Daoy (cell line): Measurements from ENCODE around the gene XIRP1. TPM values are rescaled to one million over a fixed set of nuclear protein-coding genes. Genes with fewer than 3 reads are reported as not detected.
"Not testable (repeated sequence)": the region's sequence is repeated elsewhere in the genome, so short reads cannot be mapped to it uniquely, and the experiment has no call there.

ENCODE experiments used
- DNase-seq: peaks from one replicate; pipeline ENCODE4 v3.0.0-alpha.2; 2015; ENCODE audit warnings: low read depth
- total RNA-seq: library from RNA; depleted of rRNA; stranded (reverse); fragments of >200 nt; shearing (Covaris generic); gene quantifications from 2 replicates; pipeline ENCODE4 v1.2.3, GENCODE V29; 2014; rRNA removed

XIRP1 gene, protein sequence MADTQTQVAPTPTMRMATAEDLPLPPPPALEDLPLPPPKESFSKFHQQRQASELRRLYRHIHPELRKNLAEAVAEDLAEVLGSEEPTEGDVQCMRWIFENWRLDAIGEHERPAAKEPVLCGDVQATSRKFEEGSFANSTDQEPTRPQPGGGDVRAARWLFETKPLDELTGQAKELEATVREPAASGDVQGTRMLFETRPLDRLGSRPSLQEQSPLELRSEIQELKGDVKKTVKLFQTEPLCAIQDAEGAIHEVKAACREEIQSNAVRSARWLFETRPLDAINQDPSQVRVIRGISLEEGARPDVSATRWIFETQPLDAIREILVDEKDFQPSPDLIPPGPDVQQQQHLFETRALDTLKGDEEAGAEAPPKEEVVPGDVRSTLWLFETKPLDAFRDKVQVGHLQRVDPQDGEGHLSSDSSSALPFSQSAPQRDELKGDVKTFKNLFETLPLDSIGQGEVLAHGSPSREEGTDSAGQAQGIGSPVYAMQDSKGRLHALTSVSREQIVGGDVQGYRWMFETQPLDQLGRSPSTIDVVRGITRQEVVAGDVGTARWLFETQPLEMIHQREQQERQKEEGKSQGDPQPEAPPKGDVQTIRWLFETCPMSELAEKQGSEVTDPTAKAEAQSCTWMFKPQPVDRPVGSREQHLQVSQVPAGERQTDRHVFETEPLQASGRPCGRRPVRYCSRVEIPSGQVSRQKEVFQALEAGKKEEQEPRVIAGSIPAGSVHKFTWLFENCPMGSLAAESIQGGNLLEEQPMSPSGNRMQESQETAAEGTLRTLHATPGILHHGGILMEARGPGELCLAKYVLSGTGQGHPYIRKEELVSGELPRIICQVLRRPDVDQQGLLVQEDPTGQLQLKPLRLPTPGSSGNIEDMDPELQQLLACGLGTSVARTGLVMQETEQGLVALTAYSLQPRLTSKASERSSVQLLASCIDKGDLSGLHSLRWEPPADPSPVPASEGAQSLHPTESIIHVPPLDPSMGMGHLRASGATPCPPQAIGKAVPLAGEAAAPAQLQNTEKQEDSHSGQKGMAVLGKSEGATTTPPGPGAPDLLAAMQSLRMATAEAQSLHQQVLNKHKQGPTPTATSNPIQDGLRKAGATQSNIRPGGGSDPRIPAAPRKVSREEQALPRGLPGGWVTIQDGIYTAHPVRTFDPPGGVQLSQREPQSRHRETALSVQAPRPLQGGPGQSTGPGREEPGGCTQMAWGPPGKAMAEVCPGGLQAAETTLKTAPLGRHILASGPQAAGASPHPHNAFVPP (N-terminal part only)
- total RNA-seq, result not detected in 2 replicates

DNA sequence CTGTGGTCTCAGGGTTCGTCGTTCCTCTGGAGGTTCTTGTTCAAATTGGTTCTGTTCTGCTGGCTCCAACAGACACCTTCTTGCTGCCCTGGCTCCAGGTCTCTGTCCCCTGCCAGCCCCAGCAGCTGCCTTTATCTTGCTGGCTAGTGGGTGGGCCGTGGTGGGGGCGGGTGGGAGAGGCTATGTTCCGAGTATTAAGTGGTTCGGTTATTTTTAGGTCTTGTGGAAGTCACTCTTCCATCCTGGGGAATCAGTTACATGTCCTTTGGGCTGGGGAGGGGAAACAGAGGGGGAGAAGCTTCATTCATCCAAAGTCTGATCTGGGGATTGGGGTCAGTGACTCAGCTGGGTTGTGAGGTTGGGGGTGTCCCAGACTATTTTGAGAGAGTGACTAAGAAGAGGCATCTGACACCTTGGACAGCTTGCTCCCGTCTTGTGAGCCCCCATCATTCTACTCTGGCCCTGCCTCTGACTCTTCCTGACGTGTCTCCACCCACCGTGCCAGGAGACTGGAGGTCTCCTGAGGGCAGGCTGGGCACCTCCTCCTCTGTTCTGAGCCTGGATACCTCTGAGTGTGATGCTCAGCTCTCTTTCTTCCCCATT, at the start of gene XIRP1:
XIRP1 (minus strand) TSS at position 106 of the 603 bp plus-strand sequence. CDS start 3,150 bp downstream, outside the sequence.
- DNase-seq, result peak; percentile 10

DNA sequence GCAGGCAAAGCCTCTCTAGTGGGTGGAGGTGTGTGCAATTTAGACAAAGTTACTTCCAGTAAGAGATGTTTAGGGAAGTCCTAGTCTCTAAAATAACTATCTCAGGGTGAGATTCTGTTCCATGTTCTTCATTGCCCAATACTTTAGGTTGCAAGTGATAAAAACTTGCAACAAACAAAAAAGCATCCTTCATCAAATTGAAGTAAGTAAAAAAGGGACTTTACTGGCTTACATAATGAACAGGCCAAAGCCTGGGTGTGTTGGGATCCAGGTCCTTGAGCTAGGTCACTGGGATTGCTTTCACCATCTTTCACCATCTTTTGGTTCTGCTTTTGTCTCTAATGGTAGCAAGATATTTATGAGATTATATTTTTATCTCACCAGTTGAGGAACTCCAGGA, 49.2 kb upstream of the XIRP1 start:
- no peak for DNase-seq

DNA sequence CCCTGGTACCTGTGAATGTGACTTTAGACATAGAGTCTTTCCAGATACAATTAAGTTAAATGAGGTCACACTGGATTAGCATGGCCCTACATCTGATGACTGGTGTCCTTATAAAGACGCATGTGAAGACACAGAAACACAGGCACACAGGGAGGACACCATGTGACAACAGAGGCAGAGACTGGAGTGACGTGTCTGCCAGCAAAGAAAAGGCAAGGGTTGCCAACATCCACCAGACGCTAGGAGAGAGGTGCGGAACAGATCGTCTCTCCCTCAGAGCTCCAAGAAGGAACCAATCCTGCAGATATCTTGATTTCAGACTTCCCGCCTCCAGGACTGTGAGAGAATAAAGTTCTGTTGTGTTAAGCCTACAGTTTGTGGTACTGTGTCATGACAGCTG, 44.6 kb upstream of the XIRP1 start:
- DNase-seq, result no peak

DNA sequence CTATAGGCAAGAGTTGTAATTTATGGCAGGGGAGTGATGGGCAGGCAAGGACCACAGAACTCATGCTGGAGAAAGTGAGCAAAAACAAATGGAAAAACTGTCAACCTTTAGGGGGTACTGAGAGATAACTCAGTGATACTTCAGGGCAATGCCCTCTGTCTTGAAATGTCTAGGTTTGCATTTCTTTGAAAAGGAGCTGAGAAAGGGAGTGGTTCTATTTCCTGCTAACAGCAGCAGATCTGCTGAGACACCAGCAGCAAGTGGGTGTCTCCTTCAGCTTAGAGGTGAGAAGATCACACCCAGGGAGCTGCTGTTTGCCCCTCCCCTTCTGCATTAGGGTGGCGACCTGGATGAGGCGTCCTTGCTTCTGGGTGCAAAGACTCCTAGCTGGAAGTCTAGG, 42.3 kb upstream of the XIRP1 start:
- DNase-seq, result no peak

DNA sequence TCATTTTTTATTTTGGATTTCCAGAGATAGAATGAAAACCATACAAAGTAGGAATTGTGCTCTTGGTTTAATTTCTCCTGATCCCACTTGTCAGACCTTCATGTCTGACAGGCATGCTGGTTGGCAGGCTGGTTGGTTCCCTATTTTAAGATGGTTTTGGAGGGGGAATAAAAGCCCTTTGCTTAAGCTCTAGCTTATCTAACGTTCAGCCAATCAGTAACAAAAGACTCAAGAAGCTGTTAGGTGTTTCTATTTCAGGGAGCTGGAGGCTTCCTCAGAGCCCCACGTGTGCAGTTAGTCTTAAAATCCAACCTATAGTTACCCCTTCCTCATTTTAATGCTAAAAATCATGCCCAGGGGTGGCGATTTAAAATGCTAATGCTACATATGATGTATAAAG, 40.5 kb upstream of the XIRP1 start:
- DNase-seq, result no peak

DNA sequence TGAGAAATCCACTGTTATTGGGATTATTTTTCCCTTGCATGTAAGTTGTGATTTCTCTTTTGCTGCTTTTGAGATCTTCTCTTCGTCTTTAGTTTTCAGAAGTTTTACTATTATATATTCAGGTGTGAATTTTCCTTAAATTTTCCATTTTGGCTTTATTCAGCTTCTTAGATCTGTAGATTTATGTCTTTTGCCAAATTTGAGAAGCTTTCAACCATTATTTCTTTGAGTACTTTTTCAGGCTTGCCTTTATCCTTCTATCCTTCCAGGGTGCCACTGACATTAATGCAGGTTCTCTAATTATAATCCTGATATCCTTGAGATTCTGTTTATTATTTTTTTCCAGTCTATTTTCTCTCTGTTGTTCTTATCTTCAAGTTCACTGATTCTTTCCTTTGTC, 38.1 kb upstream of the XIRP1 start:
- DNase-seq, result no peak

DNA sequence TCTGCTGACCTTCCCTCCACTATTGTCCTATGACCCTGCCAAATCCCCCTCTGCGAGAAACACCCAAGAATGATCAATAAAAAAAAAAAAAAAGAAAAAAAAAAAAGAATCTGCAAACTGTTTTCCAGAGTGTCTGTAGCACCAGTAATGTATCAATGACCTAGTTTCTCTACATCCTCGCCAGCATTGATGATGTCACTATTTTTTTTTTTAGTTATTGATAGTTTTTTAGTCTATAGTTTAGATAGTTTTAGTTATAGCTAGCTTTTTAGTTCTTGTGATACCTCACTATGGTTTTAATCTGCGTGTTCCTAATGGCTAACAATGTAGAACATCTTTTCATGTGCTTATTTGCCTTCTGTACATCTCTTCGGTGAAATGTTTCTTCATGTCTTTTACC, 36.1 kb upstream of the XIRP1 start:
- DNase-seq, result no peak

DNA sequence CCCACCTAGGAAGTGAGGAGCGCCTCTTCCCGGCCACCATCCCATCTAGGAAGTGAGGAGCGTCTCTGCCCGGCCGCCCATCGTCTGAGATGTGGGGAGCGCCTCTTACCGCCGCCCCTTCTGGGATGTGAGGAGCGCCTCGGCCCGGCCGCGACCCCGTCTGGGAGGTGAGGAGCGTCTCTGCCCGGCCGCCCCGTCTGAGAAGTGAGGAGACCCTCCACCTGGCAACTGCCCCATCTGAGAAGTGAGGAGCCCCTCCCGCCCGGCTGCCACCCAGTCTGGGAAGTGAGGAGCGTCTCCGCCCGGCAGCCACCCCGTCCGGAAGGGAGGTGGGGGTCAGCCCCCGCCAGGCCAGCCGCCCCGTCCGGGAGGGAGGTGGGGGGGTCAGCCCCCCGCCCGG, 35.2 kb upstream of the XIRP1 start:
- DNase-seq, result not testable (repeated sequence)

DNA sequence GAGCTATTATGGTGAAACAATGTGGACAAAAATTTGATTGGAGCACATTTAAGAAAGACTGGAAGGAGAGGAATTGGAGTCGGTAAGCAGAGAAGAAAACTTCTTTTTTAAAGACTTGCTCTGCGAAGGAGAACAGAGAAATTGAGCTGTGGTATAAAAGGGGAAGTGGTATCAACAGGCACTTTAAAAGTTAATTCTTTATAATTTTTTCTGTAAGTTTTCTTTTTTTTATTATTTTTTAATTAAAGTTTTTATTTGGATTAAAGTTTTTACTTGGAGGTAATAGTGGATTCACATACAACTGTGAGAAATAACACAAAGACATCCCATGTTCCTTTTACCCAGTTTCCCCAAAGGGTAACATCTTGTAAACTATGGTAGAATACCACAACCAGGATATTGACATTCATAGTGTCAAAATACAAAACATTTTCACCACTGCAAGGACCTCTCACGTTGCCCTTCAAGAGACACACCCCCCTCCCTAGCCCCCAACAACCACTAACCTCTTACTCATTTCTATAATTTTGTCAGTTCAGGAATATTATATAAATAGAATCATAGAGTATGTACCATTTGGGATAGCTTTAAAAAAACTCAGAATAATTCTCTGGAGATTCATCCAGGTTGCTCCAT, 33.8 kb upstream of the XIRP1 start:
- DNase-seq, result no peak

DNA sequence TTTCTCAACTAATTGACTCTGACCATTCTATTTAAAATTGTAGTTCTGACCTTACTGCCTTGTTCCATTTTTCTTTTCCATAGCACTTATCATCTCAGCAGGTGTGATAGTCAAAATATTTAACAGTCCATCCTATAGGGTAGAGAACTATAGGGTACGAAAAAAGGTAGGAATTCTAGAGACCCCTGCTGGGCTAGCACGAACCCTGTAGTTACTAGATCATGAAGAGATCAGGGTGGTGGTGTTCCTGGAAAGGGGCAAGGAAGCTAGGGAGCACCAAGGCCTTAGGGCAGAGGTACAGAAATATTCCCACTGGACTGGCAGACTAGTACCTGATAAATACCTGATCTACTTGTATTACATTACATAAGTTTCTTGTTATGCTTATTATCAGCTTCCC, 31.9 kb upstream of the XIRP1 start:
- no peak for DNase-seq

DNA sequence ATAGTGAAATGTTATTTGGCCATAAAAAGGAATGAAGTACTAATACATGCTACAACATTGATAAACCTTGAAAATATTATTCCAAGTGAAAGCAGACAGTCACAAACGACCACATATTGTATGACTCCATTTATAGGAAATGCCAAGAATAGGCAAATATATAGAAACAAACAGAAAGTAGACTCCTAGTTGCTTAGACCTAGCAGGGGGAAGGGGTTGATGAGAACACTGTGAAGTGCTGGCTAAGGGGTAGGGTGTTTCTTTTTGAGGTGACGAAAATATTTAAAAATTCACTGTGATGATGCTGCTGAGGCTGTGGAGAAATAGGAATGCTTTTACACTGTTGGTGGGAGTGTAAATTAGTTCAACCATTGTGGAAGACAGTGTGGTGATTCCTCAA, 30.5 kb upstream of the XIRP1 start:
- DNase-seq, result no peak

DNA sequence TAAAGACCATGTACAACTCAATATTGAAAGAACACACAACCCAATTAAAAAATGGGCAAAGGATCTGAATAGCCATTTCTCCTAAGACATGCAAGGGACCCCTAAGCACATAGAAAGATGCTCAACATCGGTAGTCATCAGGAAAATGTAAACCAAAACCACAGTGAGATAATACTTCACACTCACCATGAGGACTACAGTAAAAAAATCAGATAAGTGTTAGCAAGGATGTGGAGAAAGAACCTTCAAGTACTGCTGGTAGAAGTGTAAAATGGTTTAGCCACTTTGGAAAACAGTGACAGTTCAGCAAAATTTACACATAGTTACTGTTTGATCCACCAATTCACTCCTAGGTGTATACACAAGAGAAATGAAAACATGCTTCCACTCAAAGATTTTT, 30.1 kb upstream of the XIRP1 start:
- no peak for DNase-seq

DNA sequence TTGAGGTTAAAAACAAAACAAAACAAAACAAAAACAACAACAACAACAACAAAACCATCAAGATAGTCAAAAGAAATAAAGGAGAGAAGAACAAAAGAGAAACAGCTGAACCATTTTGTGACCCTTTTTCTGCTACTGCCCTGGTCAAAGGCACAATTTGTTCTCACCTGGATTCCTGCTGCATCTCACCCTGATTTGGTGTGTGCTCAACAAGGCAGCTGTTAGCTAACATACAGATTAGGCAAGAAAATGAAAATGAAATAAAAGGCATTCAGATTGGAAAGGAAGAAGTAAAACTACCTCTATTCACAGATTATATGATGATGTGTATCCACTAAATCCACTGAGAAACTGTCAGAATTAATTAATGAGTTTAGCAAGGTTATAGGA, 28.7 kb upstream of the XIRP1 start:
- DNase-seq, result no peak

DNA sequence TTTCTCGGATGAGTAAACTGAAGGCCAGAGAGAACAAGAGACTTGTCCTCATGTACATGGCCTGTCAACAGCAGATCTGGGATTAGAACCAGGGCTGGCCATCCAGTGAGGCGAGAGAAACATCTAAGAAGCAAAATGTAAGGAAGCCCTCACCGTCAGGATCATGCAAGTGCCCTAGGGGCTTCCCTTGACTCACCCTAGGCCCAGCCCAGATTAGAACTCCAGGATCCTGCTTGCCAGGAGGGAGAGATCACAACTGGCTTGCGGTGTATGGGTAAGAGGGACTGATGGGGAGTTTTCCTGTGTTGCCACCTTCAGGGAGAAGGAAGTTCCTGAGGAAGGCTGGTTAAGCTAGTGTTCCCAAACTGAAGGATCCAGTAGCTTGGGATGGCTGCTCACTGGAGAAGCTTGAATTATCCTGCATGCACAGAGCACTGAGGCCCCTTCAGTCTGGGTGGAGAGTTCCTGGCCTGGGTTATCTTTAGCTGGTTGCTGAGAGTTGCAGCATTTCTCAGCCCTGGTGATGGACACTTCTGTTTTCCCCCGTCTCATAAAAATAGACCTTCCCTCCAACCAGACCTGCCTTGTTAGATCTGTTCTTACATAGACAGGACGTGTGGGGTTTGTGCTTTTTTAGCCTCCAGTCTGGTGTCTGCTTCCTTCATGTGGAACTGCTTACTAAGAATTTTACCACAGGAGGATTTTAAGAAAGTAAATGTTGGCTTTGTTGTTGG, 28.2 kb upstream of the XIRP1 start:
- no peak for DNase-seq

DNA sequence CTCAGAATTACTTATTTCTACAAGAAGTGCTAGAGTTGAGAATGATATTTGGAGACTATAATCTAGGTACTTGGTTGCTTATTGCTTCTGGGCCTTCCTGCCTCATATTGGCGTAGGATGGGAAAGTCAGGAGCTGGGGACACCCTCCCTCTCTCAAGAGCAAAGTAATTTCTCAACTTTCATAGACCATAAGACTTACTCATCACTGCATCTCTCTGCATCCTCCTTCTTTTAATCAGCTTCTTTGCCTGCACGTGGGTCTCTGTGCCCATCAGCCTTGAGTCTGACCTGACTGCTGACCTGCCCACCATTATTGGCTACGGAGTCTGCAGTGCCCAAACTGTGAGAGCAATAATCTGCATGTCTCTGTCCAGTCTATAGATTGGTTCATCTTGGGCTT, 27.3 kb upstream of the XIRP1 start:
- no peak for DNase-seq

DNA sequence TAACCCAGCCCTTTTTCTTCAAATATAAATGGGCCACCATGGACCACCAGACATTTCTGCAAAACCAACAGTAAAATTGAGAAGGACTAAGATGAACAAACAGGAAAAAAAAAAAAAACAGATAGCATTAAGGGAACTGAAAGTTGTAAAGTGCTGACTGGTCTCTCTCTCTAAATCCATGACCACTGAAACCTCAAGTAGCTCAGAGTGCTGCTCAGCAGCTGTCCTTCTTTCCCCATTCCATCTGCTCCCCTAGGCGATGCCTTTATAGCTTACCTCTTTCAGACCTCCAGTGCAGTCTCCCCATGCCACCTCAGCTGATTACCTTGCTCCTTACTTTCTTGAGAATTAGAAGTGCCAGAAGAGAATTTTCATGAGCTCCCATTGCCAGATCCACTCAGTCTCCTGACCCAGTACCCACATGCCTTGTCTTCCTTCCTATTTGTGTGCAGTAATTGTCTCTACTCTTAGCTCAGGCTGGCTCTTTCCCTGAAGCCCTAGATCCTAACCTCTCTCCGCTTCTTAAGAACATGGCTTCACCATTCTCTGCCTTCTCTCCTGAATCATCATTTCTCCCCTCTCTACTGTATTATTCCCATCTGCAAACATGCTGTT, 23.9 kb upstream of the XIRP1 start:
- no peak for DNase-seq

DNA sequence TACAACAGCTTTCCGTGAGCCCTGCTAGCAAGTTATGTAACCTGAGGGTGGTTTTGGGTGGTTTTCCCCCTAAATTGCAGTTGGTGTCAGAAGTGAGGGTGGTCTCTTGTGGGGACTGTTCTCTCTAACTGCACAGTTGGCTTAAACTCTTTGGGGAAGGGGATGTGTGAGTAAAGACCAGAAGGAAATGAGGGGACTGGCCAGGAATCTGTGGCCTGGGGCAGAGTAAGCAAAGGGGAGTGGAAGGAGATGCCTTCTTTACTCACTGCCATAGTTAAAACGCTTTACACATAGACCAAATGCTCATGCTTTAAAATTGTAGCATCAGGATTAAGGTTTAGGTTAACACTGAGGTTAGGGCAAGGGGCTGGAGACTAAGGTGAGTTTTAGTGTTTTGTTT, 21.2 kb upstream of the XIRP1 start:
- DNase-seq, result no peak

DNA sequence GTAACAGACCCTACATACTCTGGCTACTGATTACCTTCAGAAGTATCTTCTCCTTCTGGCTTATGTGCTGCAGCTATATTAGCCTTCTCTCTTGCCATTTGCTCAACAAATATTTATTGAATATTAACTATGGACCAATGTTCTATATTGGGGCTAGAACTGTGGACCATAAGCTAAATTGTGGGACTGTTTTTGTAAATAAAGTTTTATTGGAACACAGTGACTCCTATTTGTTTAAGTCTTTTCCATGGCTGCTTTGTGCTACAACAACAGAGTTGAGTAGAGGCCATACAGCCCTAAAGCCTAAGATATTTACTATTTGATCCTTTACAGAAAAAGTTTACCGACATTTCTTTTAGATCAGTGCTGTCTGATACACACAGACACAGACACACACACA, 20.3 kb upstream of the XIRP1 start:
- DNase-seq, result no peak

DNA sequence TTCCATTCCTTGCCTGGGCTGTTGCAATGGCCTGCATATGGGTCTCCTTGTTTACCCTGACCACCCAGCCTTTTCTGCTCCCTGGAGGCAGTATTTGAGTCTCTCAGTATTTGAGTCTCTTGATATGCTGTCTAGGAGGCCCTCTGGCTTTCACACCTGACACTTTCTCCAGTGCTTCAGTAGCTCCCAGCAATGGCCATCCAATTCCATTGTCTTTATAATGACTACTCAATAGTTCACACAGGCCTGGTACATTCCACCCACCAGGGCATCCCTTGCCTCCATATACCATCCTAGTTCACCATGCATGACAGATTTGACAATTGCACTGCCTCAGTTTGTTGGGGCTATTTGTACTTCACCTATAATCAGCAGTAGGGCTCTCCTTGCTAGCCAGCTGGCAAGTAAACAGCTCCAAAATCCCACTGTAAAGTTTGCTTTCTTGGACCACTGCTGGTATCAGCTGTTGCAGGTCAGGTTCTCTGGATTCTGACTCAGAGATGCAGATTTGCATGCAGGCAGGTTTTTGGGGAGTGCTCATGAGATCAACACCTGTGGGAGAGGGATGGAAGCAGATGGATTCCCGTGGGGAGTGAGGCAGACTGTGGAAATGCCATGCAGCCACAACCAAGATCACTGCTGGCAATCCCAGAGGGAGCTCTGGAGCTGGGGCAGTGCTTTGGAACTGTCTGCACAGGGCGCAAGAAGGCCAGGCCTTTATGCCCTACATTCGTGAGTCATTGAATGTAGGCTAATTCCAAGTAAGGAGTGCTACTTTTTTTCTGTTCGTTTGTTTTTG, 19.1 kb upstream of the XIRP1 start:
- DNase-seq, result no peak
